Measurements from ENCODE around the gene OTUD6A. TPM values are rescaled to one million over a fixed set of nuclear protein-coding genes. Genes with fewer than 3 reads are reported as not detected.

The OTUD6A gene, protein sequence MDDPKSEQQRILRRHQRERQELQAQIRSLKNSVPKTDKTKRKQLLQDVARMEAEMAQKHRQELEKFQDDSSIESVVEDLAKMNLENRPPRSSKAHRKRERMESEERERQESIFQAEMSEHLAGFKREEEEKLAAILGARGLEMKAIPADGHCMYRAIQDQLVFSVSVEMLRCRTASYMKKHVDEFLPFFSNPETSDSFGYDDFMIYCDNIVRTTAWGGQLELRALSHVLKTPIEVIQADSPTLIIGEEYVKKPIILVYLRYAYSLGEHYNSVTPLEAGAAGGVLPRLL
- total RNA-seq: not detected

GRCh38 chrX:70062076-70062475, at the start of gene OTUD6A:
Gene OTUD6A, plus strand, starts transcription at chrX:70062457. Its CDS starts 68 bp downstream, at chrX:70062525.

DNA sequence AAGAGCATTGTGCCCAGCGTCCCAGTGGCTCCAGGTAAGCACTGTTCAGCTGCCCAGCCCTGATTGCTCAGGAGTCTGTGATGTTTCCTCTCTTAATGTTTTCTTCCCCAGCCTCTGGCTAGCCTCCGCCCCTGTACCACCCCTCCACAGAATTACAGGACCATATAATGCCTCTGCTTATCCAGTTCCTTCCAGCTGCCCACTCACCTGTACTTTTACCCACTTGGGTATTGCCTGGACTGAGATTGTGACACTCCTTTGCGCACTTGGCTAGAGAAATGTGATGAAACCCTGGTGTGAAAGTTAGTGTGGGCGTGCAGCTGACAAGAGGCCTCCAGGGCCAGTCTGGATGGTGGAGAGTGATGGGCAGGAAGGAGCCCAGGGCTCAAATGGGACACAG, 12.3 kb upstream of the OTUD6A start, which contains the start of gene AWAT2:
TSS of gene AWAT2 (minus strand) at position 14 of the 400 bp plus-strand sequence. CDS start at position 8, 6 bp downstream.

Small RNA genes within 50 kb of the gene (small RNA-seq; reads per million reads assigned to genes)
- 1.0 to 1.4 reads per million in 2 donors for gene MIR676

Other genes starting within 250 kb of the OTUD6A start
- gene AWAT2, start 12.5 kb upstream of the OTUD6A start, total RNA-seq: not detected
- 10 to 100 TPM; 32.7 to 50.6 TPM for gene IGBP1, start 71.0 kb downstream of the OTUD6A start, total RNA-seq
- not detected for gene DGAT2L6, start 115.0 kb downstream of the OTUD6A start, total RNA-seq
- not detected for gene AWAT1, start 172.2 kb downstream of the OTUD6A start, total RNA-seq
- gene P2RY4, start 197.7 kb downstream of the OTUD6A start, total RNA-seq: under 1 TPM in 1 of 2 donors, not detected in 1; 0.34 TPM
- not detected for gene ARR3, start 205.9 kb downstream of the OTUD6A start, total RNA-seq
- not detected for gene RAB41, start 219.7 kb downstream of the OTUD6A start, total RNA-seq
- 10 to 100 TPM; 54.0 to 64.3 TPM for gene PDZD11, start 227.5 kb downstream of the OTUD6A start, total RNA-seq
- gene KIF4A, start 227.6 kb downstream of the OTUD6A start, total RNA-seq: 10 to 100 TPM; 11.7 to 20.6 TPM